ENCODE data around the gene STAT3. TPM values are rescaled to one million over a fixed set of nuclear protein-coding genes. Genes with fewer than 3 reads are reported as not detected.
"Not testable (repeated sequence)": the region's sequence is repeated elsewhere in the genome, so short reads cannot be mapped to it uniquely, and the experiment has no call there.

Gene STAT3
- total and polyA plus RNA-seq, 2 experiments from 2014 or later = 84.1 to 112 TPM

- peaks cover 38% of the 10 kb centered on the region for H3K79me2 ChIP-seq (ENCODE audit: insufficient read depth)
- no peaks in the 10 kb centered on the region for H3K27me3 ChIP-seq (replicated peaks; ENCODE audit: insufficient read depth)
- H2AFZ ChIP-seq = no peak overlapping the region
- peaks cover 45% of the 10 kb centered on the region for H3K4me1 ChIP-seq (ENCODE audit: insufficient read depth)
- TF ChIP-seq EZH2phosphoT487 (IDR thresholded peaks at IDR 0.05; ENCODE audit: insufficient read depth, low read depth) (no peak), EZH2 (IDR thresholded peaks at IDR 0.05; ENCODE audit: insufficient read depth, poor library complexity, severe bottlenecking) (no peak)
- no peak for DNase-seq
- H3F3A ChIP-seq (ENCODE audit: insufficient read depth) = peaks cover 59% of the 10 kb centered on the region
- H3K36me3 ChIP-seq (ENCODE audit: low read depth) = peaks cover 18% of the 10 kb centered on the region
- no peaks in the 10 kb centered on the region for H3K9me3 ChIP-seq (ENCODE audit: low read depth)
- H3K4me2 ChIP-seq (ENCODE audit: unreplicated experiment) = no peak overlapping the region
- H3K27ac ChIP-seq = peak overlapping the region; percentile 77
- H4K20me1 ChIP-seq (ENCODE audit: insufficient read depth) = peaks cover 9% of the 10 kb centered on the region; the same call in 1 of the 2 replicates
- in situ Hi-C loops (cut with MboI) = no loop called here
- H3K9ac ChIP-seq = peak overlapping the region; percentile 41; the same call in 1 of the 2 replicates
- H3K9me2 ChIP-seq (ENCODE audit: insufficient read depth) = no peaks in the 10 kb centered on the region
- WGBS, 2 experiments (ENCODE audit: low coverage in 1 of 2, low lambda C conversion rate in 2 of 2, missing lambda C conversion rate in 2 of 2) = 3 to 4% methylated on average over 2 of the region's 2 CpGs
- H3K4me3 ChIP-seq = no peak overlapping the region
Observed at GRCh38 chr17:42399121-42399520, 10.9 kb upstream of the STAT3 start.

- H3K9me3 ChIP-seq (ENCODE audit: low read depth); H3K36me3 ChIP-seq (ENCODE audit: low read depth); H3K9ac ChIP-seq; H3K79me2 ChIP-seq (ENCODE audit: insufficient read depth); H3K9me2 ChIP-seq (ENCODE audit: insufficient read depth); H3K27me3 ChIP-seq (replicated peaks; ENCODE audit: insufficient read depth); H3K4me2 ChIP-seq (ENCODE audit: unreplicated experiment); H3K27ac ChIP-seq; H3K4me3 ChIP-seq; H4K20me1 ChIP-seq (ENCODE audit: insufficient read depth); DNase-seq; H2AFZ ChIP-seq; in situ Hi-C loops (cut with MboI): not testable (repeated sequence)
- WGBS, 2 experiments (ENCODE audit: low coverage in 1 of 2, low lambda C conversion rate in 2 of 2, missing lambda C conversion rate in 2 of 2) = 93 to 98% methylated on average over 8 of the region's 8 CpGs
- Histone ChIP-seq H3K4me1 (ENCODE audit: insufficient read depth) (peaks cover 24% of the 10 kb centered on the region), H3F3A (ENCODE audit: insufficient read depth) (peaks cover 28% of the 10 kb centered on the region)
Observed at GRCh38 chr17:42395601-42396000, 7.4 kb upstream of the STAT3 start.

- WGBS, 2 experiments (ENCODE audit: low coverage in 1 of 2, low lambda C conversion rate in 2 of 2, missing lambda C conversion rate in 2 of 2) = 96 to 98% methylated on average over 4 of the region's 4 CpGs
- in situ Hi-C loops (cut with MboI) = no loop called here
Observed at GRCh38 chr17:42394838-42395237, 6.6 kb upstream of the STAT3 start.

GRCh38 chr17:42392692-42393415 lies 4.6 kb upstream of the STAT3 start:
- TF ChIP-seq EZH2phosphoT487 (IDR thresholded peaks at IDR 0.05; ENCODE audit: insufficient read depth, low read depth) = no peak
- no peak for TF ChIP-seq EZH2 (IDR thresholded peaks at IDR 0.05; ENCODE audit: insufficient read depth, poor library complexity, severe bottlenecking)
- WGBS, 2 experiments (ENCODE audit: low coverage in 1 of 2, low lambda C conversion rate in 2 of 2, missing lambda C conversion rate in 2 of 2) = 94% methylated on average over 4 of the region's 4 CpGs
- no peaks in the 10 kb centered on the region for H3K9me3 ChIP-seq (ENCODE audit: low read depth)
- no peaks in the 10 kb centered on the region for H3K27me3 ChIP-seq (replicated peaks; ENCODE audit: insufficient read depth)
- no peaks in the 10 kb centered on the region for H3K36me3 ChIP-seq (ENCODE audit: low read depth)
- in situ Hi-C loops (cut with MboI) = no loop called here
- H3K4me3 ChIP-seq = no peak overlapping the region
- no peak overlapping the region for H3K4me2 ChIP-seq (ENCODE audit: unreplicated experiment)
- H2AFZ ChIP-seq = no peak overlapping the region
- H3K27ac ChIP-seq = no peak overlapping the region
- H3K9ac ChIP-seq = no peak overlapping the region
- H3K4me1 ChIP-seq (ENCODE audit: insufficient read depth) = peaks cover 6% of the 10 kb centered on the region; the same call in 1 of the 2 replicates
- 0 out of 2 replicates have a peak, but pooled peaks cover under 1% of the 10 kb centered on the region for H3F3A ChIP-seq (ENCODE audit: insufficient read depth)
- DNase-seq = no peak
- H3K79me2 ChIP-seq (ENCODE audit: insufficient read depth) = peaks cover 3% of the 10 kb centered on the region
- no peaks in the 10 kb centered on the region for H4K20me1 ChIP-seq (ENCODE audit: insufficient read depth)
- H3K9me2 ChIP-seq (ENCODE audit: insufficient read depth) = no peaks in the 10 kb centered on the region

More at GRCh38 chr17:42394838-42395237, 6.6 kb upstream of the STAT3 start:
- Histone ChIP-seq H3K9me3 (ENCODE audit: low read depth) (no peaks in the 10 kb centered on the region), H2AFZ (no peak overlapping the region), H3K36me3 (ENCODE audit: low read depth) (no peaks in the 10 kb centered on the region), H4K20me1 (ENCODE audit: insufficient read depth) (no peaks in the 10 kb centered on the region), H3K27me3 (replicated peaks; ENCODE audit: insufficient read depth) (no peaks in the 10 kb centered on the region), H3K4me3 (no peak overlapping the region), H3K9me2 (ENCODE audit: insufficient read depth) (no peaks in the 10 kb centered on the region), H3F3A (ENCODE audit: insufficient read depth) (peaks cover 20% of the 10 kb centered on the region), H3K79me2 (ENCODE audit: insufficient read depth) (no peaks in the 10 kb centered on the region), H3K9ac (no peak overlapping the region), H3K4me1 (ENCODE audit: insufficient read depth) (peaks cover 17% of the 10 kb centered on the region), H3K4me2 (ENCODE audit: unreplicated experiment) (no peak overlapping the region), H3K27ac (no peak overlapping the region)
- DNase-seq = no peak
- TF ChIP-seq EZH2phosphoT487 (IDR thresholded peaks at IDR 0.05; ENCODE audit: insufficient read depth, low read depth) = no peak
- no peak for TF ChIP-seq EZH2 (IDR thresholded peaks at IDR 0.05; ENCODE audit: insufficient read depth, poor library complexity, severe bottlenecking)

GRCh38 chr17:42391439-42391838 lies 3.2 kb upstream of the STAT3 start:
- H3K27ac ChIP-seq; H3F3A ChIP-seq (ENCODE audit: insufficient read depth); DNase-seq; H3K9ac ChIP-seq; H3K4me2 ChIP-seq (ENCODE audit: unreplicated experiment); H3K9me3 ChIP-seq (ENCODE audit: low read depth); H3K9me2 ChIP-seq (ENCODE audit: insufficient read depth); H3K4me3 ChIP-seq; H2AFZ ChIP-seq; H3K27me3 ChIP-seq (replicated peaks; ENCODE audit: insufficient read depth); in situ Hi-C loops (cut with MboI); H3K36me3 ChIP-seq (ENCODE audit: low read depth); H4K20me1 ChIP-seq (ENCODE audit: insufficient read depth): not testable (repeated sequence)
- 92 to 94% methylated on average over 8 of the region's 8 CpGs for WGBS, 2 experiments (ENCODE audit: low coverage in 1 of 2, low lambda C conversion rate in 2 of 2, missing lambda C conversion rate in 2 of 2)
- peaks cover 14% of the 10 kb centered on the region; the same call in 1 of the 2 replicates for H3K4me1 ChIP-seq (ENCODE audit: insufficient read depth)
- peaks cover 17% of the 10 kb centered on the region for H3K79me2 ChIP-seq (ENCODE audit: insufficient read depth)
